GM21529 (cell line): ENCODE data around the gene SOX4.
"Not testable (repeated sequence)": the region's sequence is repeated elsewhere in the genome, so short reads cannot be mapped to it uniquely, and the experiment has no call there.

ENCODE experiments used
- ATAC-seq: cut with Tn5 transposase; IDR thresholded peaks from one replicate; pipeline ENCODE4 v1.9.1; 2021; ENCODE audit not compliant: unreplicated experiment

SOX4 gene

GRCh38 chr6:21593412-21593926 is at the start of gene SOX4:
Gene SOX4 (plus strand): TSS chr6:21593751. CDS start chr6:21594535, 784 bp downstream.
- ATAC-seq: peak; percentile 70

DNA sequence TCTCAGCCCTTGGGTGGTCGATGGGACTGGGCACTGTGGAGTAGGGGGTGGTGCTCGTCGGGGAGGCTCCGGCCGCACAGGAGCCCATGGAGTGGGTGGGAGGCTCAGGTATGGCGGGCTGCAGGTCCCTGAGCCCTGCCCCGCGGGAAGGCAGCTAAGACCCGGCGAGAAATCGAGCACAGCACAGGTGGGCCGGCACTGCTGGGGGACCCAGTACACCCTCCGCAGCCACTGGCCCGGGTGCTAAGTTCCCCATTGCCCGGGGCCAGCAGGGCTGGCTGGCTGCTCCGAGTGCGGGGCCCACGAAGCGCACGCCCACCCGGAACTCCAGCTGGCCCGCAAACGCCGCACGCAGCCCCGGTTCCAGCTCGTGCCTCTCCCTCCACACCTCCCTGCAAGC is 41.3 kb upstream of the SOX4 start:
- ATAC-seq: not testable (repeated sequence)

DNA sequence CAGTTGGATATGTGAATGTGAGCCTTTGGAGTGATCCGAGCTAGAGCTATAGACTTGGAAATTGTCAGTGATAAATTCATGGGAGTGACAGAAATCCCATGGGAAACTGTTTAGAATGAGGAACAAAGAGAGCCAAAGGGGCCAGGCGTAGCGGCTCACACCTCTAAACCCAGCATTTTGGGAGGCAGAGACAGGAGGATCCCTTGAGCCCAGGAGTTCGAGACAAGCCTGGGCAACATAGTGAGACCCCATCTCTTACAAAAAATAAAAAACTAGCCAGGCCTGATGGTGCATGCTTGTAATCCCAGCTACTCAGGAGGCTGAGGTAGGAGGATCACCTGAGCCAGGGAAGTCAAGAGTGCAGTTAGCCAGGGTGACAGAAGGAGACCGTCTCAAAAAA is 39.3 kb upstream of the SOX4 start:
- ATAC-seq: no peak

GRCh38 chr6:21555197-21555596 is 38.4 kb upstream of the SOX4 start:
- ATAC-seq: no peak

DNA sequence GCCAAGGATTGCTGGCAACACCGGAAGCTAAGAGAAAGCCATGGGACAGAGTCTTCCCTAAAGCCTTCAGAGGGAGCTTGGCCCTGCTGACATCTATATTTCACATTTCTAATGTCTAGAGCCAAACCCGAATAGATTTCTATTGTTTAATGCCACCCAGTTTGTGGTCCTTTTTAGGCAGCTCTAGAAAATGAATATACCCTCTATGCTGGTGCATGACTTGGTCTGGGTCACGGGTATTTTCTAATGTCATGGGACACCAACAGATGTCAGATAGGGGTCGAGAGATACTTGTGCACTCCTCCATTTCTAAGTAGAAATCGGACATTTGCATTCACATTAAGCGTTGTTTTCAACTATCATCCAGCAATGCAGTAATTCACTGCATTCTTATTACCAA is 37.0 kb upstream of the SOX4 start:
- no peak for ATAC-seq

GRCh38 chr6:21556968-21557721 is 36.4 kb upstream of the SOX4 start:
- ATAC-seq: no peak

- no peak for ATAC-seq
These were observed 34.3 kb upstream of the SOX4 start for GRCh38 chr6:21559238-21559637.

GRCh38 chr6:21560249-21560648 is 33.3 kb upstream of the SOX4 start:
- ATAC-seq: no peak

DNA sequence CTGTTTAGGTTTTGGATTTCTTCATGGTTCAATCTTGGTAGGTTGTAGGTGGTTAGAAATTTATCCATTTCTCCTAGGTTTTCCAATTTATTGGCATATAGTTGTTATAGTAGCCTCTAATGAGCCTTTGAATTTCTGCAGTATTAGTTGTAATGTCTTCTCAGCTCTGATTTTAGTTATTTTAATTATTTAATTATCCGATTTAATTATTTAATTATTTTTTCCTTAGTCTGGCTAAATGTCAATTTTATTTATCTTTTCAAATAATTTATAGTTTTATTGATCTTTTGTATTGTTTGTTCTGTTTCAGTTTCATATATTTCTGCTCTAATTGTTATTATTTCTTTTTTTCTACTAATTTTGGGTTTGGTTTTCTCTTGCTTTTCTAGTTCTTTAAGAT is 28.1 kb upstream of the SOX4 start:
- ATAC-seq: no peak

DNA sequence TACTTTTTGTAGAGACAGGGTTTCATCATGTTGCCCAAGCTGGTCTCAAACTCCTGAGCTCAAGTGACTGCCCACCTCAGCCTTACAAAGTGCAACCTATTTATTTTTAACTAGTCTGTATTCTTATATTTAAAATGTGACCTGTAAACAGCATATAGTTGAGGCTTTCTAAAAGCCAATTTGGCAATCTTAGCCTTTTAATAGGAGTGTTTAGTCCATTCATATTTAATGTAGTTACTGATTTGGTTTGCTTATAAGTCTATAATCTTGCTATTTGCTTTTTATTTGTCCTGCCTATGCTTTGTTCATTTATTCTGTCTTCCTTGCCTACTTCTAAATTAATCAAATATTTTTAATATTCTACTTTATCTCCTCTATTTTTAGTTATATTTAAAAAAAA is 15.0 kb upstream of the SOX4 start:
- no peak for ATAC-seq

DNA sequence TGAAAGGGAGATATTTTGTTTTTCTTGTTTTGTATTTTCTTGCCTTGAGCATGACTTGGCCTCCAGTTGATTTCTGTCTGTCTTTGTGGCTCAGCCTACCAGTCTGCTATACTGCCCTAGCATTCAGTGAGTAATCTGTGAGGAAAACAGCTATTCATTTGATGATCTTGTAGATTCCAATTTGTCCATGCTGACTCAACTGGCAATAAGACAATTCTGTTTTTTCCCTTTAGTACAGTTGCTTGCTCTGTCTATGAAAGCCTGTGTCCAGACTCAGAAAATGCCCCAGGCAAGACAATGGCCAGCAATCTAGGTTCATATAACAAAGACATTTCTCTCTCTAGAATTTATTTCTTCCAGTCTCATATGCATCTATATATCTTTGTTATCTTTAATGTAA is 10.9 kb upstream of the SOX4 start:
- ATAC-seq: no peak

DNA sequence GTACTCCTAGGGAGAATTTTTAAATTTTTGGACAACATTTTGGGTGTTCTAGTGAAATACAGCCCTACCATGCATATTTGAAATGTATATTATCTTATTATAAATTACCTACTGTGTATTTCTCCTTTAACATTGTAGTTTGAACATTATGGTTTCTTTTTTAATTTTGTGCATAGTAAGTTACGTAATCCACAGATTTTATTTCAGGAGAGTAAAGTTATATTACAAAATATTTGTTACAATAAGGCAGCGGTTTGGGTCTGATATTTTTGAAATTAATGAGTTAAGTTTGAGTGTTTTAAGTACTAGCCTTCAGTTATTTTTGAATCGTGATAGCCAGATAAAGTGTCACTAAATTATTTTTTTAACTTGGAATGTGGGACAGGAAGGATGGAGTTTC is 7.3 kb upstream of the SOX4 start:
- ATAC-seq: no peak

GRCh38 chr6:21586740-21587178 is 6.8 kb upstream of the SOX4 start:
- ATAC-seq: peak; percentile 5

- peak; percentile 32 for ATAC-seq
These were observed 6.2 kb upstream of the SOX4 start for GRCh38 chr6:21587179-21587960.

- ATAC-seq: peak; percentile 42
These were observed 5.5 kb upstream of the SOX4 start for GRCh38 chr6:21587961-21588480.

DNA sequence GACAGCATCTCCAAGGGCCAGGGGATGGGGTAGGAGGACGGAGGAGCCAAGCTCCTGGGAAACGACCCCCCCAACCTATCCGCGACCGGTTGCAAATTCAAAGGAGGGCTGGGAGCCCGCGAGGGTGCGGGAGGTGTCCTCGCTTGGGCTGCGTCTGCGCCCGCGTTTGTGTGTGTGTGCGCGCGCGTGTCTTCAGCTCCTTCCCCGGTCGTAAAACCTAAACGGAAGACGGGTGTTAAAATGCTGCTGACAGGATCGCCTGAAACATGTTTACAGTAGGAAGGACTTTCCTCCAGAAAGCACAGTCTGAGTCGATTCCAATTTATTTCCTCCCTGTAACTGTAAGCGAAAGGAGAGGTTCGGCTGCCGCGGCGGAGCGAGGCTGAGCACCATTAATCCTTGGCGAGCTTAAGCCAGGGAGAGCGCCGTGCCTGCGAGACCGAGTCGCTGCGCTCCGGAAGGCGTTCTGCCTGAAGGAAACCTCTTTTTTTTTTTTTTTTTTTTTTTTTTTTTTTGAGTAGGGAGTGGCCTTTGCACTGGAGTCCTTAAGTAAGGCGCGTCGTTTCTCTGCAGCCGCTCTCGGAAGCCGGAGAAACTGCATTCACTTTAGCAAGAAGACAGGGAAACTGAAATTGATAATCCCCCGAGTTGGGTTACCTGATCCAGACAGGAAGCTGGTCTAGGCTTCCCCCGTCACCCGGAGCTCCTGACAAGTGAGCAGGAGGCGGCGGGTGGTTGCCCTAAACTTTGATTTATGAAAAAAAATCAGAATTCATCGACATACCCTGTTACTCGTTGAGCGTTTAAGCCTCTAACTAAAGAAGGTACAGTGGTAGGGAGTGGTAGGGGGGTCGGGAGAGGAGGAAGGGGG is 4.8 kb upstream of the SOX4 start:
- ATAC-seq: peak; percentile 28

- ATAC-seq: peak; percentile 25
These were observed 3.9 kb upstream of the SOX4 start for GRCh38 chr6:21589352-21590345.

DNA sequence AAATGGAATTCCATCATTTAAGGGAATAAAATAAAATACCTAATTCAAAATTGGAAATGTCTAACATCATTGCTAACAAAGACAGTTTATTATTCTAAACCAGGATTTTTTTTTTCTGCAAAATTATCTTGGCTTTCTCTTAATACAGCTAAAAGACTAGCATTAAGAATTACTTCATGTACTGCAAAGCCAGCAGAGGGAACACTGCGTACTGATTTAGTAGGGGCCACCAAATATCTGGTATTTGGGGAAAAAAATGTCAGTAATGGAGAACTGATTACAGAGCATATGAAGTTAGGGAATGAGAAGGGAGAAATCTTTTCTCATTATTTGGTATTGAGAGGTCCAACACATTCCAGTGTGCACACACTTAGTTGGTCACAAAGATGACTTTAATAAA is 3.2 kb upstream of the SOX4 start:
- ATAC-seq: no peak

- ATAC-seq: no peak
These were observed 2.1 kb upstream of the SOX4 start for GRCh38 chr6:21591446-21591845.

- no peak for ATAC-seq
These were observed 598 bp upstream of the SOX4 start for GRCh38 chr6:21592953-21593352.
